ENCODE results near the gene FRMPD1.
"Not testable (repeated sequence)": the region's sequence is repeated elsewhere in the genome, so short reads cannot be mapped to it uniquely, and the experiment has no call there.

The FRMPD1 gene

GRCh38 chr9:37650873-37651768, at the start of gene FRMPD1:
FRMPD1 (plus strand) TSS chr9:37650954; CDS start chr9:37692642, 41,688 bp downstream.
- peak; percentile 57 for FAIRE-seq
- peak; percentile 37 for DNase-seq (ENCODE audit: extremely low spot score, insufficient read length, low read depth)

- not testable (repeated sequence) for FAIRE-seq; DNase-seq (ENCODE audit: extremely low spot score, insufficient read length, low read depth)
These were observed 48.7 kb upstream of the FRMPD1 start for GRCh38 chr9:37602061-37602460.

GRCh38 chr9:37602817-37603216, 47.9 kb upstream of the FRMPD1 start:
- FAIRE-seq (no peak), DNase-seq (ENCODE audit: extremely low spot score, insufficient read length, low read depth) (no peak)

- DNase-seq (ENCODE audit: extremely low spot score, insufficient read length, low read depth) (no peak), FAIRE-seq (no peak)
These were observed 46.5 kb upstream of the FRMPD1 start for GRCh38 chr9:37604296-37604695.

- FAIRE-seq (no peak), DNase-seq (ENCODE audit: extremely low spot score, insufficient read length, low read depth) (no peak)
These were observed 42.5 kb upstream of the FRMPD1 start for GRCh38 chr9:37608250-37608649.

- no peak for DNase-seq (ENCODE audit: extremely low spot score, insufficient read length, low read depth)
These were observed 40.9 kb upstream of the FRMPD1 start for GRCh38 chr9:37609735-37610397.

GRCh38 chr9:37611014-37611413, 39.7 kb upstream of the FRMPD1 start:
- DNase-seq (ENCODE audit: extremely low spot score, insufficient read length, low read depth): no peak

More at GRCh38 chr9:37609735-37610397, 40.9 kb upstream of the FRMPD1 start:
- no peak for FAIRE-seq

GRCh38 chr9:37611961-37612360, 38.8 kb upstream of the FRMPD1 start:
- no peak for FAIRE-seq
- DNase-seq (ENCODE audit: extremely low spot score, insufficient read length, low read depth): no peak

More at GRCh38 chr9:37611014-37611413, 39.7 kb upstream of the FRMPD1 start:
- no peak for FAIRE-seq

GRCh38 chr9:37617161-37617560, 33.6 kb upstream of the FRMPD1 start:
- DNase-seq (ENCODE audit: extremely low spot score, insufficient read length, low read depth): no peak
- FAIRE-seq: no peak

GRCh38 chr9:37617832-37618231, 32.9 kb upstream of the FRMPD1 start:
- no peak for FAIRE-seq
- no peak for DNase-seq (ENCODE audit: extremely low spot score, insufficient read length, low read depth)

GRCh38 chr9:37618817-37619216, 31.9 kb upstream of the FRMPD1 start:
- no peak for FAIRE-seq
- DNase-seq (ENCODE audit: extremely low spot score, insufficient read length, low read depth): no peak

- FAIRE-seq: no peak
These were observed 30.9 kb upstream of the FRMPD1 start for GRCh38 chr9:37619806-37620205.

GRCh38 chr9:37620396-37620795, 30.4 kb upstream of the FRMPD1 start:
- no peak for DNase-seq (ENCODE audit: extremely low spot score, insufficient read length, low read depth)

More at GRCh38 chr9:37619806-37620205, 30.9 kb upstream of the FRMPD1 start:
- no peak for DNase-seq (ENCODE audit: extremely low spot score, insufficient read length, low read depth)

GRCh38 chr9:37621273-37622121, 29.3 kb upstream of the FRMPD1 start:
- FAIRE-seq: no peak
- DNase-seq (ENCODE audit: extremely low spot score, insufficient read length, low read depth): no peak

More at GRCh38 chr9:37620396-37620795, 30.4 kb upstream of the FRMPD1 start:
- no peak for FAIRE-seq

- DNase-seq (ENCODE audit: extremely low spot score, insufficient read length, low read depth): no peak
These were observed 28.3 kb upstream of the FRMPD1 start for GRCh38 chr9:37622462-37622861.

GRCh38 chr9:37623267-37623666, 27.5 kb upstream of the FRMPD1 start:
- DNase-seq (ENCODE audit: extremely low spot score, insufficient read length, low read depth) (no peak), FAIRE-seq (no peak)

More at GRCh38 chr9:37622462-37622861, 28.3 kb upstream of the FRMPD1 start:
- no peak for FAIRE-seq

- no peak for FAIRE-seq
These were observed 26.7 kb upstream of the FRMPD1 start for GRCh38 chr9:37624073-37624472.

GRCh38 chr9:37625036-37625757, 25.6 kb upstream of the FRMPD1 start:
- DNase-seq (ENCODE audit: extremely low spot score, insufficient read length, low read depth) (no peak), FAIRE-seq (no peak)

More at GRCh38 chr9:37624073-37624472, 26.7 kb upstream of the FRMPD1 start:
- no peak for DNase-seq (ENCODE audit: extremely low spot score, insufficient read length, low read depth)

GRCh38 chr9:37625758-37626147, 25.0 kb upstream of the FRMPD1 start:
- DNase-seq (ENCODE audit: extremely low spot score, insufficient read length, low read depth): no peak

More at GRCh38 chr9:37625758-37626147, 25.0 kb upstream of the FRMPD1 start:
- no peak for FAIRE-seq

All from GM18507 (cell line).